HG03025 (cell line): ENCODE measurements around the gene FILIP1.

Experiments
- ATAC-seq: cut with Tn5 transposase; IDR thresholded peaks from one replicate; pipeline ENCODE4 v1.9.1; 2021; ENCODE audit warnings: mild to moderate bottlenecking, moderate library complexity; ENCODE audit not compliant: unreplicated experiment, low FRiP score

The FILIP1 gene

GRCh38 chr6:75278474-75279077, 215.0 kb downstream of the FILIP1 start:
- ATAC-seq = no peak

DNA sequence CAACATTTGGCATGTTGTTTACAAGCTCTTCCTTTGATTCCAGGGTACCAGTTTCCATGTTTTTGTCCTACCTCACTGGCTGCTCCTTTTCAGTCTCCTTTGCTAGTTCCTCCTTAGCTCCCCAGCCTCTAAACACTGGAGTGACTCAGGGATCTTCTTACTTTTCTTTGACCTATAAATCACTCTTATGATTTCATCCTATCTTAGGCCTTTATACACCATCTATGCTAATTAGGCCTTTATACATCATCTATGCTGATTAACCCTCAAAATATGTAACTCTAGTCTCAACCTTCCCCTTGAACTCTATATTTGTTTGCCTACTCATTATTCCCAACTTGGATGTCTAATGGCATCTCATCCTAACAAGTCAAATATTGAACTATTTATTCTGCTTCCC, 218.5 kb downstream of the FILIP1 start:
- no peak for ATAC-seq

GRCh38 chr6:75273009-75273408, 220.6 kb downstream of the FILIP1 start:
- ATAC-seq = no peak

GRCh38 chr6:75272145-75272840, 221.3 kb downstream of the FILIP1 start:
- no peak for ATAC-seq

DNA sequence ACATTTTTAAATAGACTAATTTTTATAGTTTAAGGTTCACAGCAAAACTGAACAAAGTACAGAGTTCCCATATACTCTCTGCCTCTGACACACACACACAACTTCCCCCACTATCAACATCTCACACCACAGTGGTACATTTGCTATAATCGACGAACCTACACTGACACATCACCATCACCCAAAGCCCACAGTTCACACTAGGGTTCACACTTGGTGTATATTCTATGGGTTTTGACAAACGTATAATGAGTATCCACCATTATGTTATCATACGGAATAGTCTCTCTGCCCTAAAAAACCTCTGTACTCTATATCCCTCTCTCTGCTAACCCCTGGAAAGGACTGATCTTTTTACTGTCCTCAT, 224.6 kb downstream of the FILIP1 start:
- ATAC-seq = no peak

DNA sequence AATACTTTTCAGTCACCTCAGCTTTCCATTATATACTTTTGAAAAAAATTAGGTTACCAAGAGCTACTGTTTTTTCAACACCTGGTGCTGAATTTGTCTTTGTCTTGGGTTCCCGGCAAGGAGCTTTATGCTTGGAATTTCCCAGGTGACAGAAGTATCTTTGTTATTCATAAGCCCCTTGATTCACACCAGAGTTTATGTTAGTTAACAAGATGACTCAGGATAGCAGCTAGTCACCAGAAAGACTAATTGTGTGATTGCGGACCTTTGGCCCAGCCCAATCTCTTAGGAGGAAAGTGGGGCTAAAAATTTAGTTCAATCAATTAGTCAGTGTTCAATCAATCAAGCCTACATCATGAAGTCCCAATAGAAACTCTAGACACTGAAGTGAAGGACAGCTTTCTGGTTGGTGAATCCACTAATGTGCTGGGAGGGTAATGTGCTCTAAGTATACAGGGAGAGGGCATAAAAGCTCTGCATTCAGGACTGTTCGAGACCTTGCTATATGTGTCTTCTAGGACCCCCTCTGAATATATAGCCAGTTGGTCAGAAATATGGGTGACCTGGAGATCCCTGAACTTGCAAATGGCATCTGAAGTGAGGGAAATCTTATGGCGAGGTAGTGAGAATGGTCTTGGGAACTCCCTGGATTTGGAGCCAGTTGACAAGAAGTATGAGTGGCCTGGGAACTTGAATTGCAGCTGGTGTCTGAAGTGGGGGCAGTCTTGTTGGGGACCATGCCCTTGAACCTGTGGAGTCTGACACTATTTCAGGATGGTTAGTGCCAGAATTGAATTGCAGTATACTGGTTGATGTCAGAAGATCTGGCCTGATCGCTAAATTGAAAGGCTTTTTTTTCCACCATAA, 225.2 kb downstream of the FILIP1 start:
- no peak for ATAC-seq

DNA sequence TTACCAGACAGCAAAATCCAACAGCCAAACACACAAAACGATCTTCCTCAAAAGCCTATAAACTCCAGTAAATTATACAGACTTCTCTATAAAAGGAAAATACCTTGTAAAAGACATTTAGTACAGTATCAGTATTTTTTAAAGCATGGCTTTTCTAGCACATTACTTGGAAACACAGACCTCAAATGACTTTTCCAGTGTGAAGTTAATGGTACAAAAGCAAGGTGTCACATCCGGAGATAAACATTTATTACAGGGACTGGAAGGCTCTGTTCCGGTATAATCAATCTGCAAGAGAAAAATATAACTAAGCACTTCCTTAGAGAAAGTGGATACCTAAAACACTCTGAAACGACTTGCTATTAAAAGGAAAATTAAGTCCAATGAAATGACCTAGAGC, 226.1 kb downstream of the FILIP1 start:
- ATAC-seq = no peak

- peak; percentile 77 for ATAC-seq
These were observed 226.8 kb downstream of the FILIP1 start for GRCh38 chr6:75266716-75267291.

DNA sequence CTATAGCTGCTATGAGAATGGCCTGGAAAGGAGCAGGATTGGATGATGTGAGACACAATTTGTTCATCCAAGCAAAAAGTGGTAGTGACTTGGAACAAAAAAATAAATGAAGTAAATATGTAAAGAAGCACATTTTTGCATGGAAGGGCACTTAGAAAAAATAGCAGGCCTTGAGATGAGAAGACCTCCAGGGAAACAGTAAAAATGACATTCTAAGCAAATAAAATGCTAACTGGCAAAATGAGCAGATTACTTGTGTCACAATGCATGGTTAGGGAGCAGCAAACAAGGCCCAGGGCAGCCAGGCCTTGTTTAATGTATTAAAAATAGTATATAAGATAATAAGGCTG, 230.2 kb downstream of the FILIP1 start:
- ATAC-seq = no peak

DNA sequence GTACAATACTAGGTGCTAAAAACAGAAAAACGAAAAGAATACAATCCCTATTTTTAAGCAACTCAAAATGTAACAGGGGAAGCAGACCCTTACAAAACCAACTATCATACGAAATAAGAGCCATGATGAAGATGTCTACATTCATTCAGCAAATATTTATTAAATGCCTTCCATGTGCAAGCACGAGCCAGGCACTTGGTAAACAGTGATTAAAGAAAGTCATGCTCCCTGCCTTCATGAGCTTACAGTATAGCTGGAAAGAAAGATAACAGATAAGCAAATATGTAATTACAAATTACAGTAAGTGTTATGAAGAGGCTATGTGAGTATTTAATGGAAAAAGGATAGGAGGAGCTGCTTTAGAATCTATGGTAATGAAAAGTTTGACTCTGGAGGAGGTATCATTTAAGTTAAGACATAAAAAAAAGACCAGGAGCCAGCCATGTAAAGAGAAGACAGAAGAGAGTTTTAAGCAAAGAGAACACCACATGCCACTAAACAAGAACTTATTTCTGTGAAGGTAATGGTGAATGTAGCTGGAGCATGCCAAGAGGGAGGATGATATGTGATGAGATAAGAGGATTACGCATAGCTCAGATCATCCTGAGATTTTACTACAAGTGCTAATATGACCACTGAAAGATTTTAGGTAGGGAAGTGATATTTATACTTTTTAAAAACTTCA, 230.7 kb downstream of the FILIP1 start:
- ATAC-seq = no peak

GRCh38 chr6:75261299-75261698, 232.3 kb downstream of the FILIP1 start:
- ATAC-seq = no peak

DNA sequence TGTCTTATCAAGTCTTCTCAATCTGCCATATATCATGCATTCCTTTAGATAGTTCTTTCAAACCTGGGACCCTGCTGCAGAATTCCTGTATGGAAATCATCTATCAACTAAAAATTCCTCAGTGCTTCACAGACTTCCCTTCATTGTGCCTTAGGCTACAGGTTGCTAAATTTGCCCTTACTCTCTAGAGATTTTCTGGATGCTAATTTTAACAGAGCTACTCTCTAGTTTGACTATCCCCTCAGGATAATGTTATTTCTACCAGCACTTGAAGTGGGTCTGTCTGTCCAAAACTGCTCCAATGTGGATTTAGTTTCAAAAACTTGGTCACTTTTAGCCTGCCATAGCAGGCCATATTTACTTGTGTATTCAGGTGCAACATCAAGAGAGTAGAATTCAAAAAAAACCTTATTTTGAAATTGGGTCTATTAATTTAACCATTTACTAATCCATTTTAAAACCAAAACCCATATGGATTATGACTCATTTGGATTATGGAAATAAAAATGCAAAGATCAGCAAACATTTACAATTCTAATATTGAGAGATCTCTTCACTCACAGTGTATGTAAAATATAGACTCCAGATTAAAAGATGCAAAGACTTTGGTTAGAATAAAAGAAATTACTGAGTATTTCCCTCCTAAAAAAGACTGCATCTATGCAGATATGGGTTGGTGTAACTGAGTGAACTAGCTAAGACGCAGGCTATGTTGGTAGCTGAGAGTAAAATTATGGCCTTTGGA, 236.1 kb downstream of the FILIP1 start:
- no peak for ATAC-seq

DNA sequence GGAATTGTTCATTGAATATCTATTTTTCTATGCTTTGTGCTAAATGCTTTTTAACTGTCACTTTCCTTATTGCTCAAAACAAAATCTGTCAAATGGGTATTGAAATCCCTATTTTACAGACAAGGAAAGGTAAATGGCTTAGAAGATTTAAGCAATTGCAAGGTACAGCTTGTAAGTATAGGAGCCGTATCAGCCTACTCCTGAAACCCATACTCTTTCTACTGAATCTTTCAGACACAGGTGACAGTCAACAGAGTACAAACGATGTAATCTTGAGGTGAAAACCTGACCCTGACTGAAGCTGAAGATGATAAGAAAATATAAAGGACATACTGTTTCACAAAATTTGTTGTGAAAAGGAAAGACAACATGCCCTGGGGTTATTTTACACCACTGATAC, 243.0 kb downstream of the FILIP1 start:
- ATAC-seq = no peak

GRCh38 chr6:75249837-75250236, 243.8 kb downstream of the FILIP1 start:
- ATAC-seq = no peak

DNA sequence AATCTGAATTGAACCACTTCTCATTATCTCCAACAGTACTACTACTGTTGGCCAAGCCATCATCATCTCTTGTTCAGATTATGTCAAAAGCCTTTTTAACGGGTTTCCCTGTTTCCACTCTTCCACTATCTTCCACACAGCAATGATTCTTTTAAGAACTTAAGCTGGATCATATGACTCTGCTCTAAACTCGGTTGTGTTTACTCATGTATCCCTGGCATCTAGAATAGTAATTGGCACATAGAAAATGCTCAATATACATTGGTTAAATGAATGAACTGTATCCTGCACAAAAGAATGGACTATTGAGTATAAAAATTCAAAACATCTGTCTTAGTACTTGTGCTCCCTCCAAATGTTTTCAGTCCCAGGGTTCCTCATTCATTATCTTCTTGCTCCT, 247.2 kb downstream of the FILIP1 start:
- no peak for ATAC-seq

GRCh38 chr6:75244063-75244584, 249.5 kb downstream of the FILIP1 start:
- peak; percentile 1 for ATAC-seq

- peak; percentile 97 for ATAC-seq
These were observed 250.1 kb downstream of the FILIP1 start, which contains the start of gene COX7A2 for GRCh38 chr6:75243333-75244062. Gene COX7A2 (minus strand): TSS chr6:75243801. CDS start chr6:75243734, 67 bp downstream.
